ENCODE results near the gene AQP3.
"Not testable (repeated sequence)": the region's sequence is repeated elsewhere in the genome, so short reads cannot be mapped to it uniquely, and the experiment has no call there.

DNA sequence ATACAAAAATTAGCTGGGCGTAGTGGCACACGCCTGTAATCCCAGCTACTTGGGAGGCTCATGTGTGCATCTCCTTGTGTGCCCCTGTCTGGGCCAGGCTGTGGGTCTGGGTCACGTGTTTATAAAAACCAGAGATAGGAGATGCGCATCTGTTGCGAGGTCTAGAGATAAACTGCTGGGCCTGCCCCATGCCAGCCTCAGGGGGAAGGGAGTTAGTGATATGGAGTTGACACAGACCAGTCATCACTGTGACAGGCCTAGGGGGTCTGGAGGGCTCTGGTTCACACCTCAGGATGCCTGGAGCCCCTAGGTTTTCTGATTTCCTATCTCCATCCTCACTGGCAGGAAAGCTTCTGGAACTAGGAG, 7.3 kb upstream of the AQP3 start:
- TF ChIP-seq, protein P1, sequence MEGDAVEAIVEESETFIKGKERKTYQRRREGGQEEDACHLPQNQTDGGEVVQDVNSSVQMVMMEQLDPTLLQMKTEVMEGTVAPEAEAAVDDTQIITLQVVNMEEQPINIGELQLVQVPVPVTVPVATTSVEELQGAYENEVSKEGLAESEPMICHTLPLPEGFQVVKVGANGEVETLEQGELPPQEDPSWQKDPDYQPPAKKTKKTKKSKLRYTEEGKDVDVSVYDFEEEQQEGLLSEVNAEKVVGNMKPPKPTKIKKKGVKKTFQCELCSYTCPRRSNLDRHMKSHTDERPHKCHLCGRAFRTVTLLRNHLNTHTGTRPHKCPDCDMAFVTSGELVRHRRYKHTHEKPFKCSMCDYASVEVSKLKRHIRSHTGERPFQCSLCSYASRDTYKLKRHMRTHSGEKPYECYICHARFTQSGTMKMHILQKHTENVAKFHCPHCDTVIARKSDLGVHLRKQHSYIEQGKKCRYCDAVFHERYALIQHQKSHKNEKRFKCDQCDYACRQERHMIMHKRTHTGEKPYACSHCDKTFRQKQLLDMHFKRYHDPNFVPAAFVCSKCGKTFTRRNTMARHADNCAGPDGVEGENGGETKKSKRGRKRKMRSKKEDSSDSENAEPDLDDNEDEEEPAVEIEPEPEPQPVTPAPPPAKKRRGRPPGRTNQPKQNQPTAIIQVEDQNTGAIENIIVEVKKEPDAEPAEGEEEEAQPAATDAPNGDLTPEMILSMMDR (IDR thresholded peaks at IDR 0.05; ENCODE audit: low read length), result not testable (repeated sequence)
- not testable (repeated sequence) for TF ChIP-seq EZH2 (IDR thresholded peaks at IDR 0.05; ENCODE audit: borderline replicate concordance, low read length)

Data from OCI-LY1 (cell line).